HepG2 (cell line): Measurements from ENCODE around the gene VTN. TPM values are rescaled to one million over a fixed set of nuclear protein-coding genes. Genes with fewer than 3 reads are reported as not detected.

ENCODE experiments used
- ATAC-seq: fragments of 200-7000 bp; cut with Tn5 transposase; 3 replicates; pipeline ENCODE4 v1.9.1; 2020; ENCODE audit warnings: mild to moderate bottlenecking, moderate library complexity
- BruUV-seq: library from RNA; stranded (reverse); fragments of 400-500 nt; replicated peaks from 2 replicates; lab custom pipeline; 2021; lab: Mats Ljungman, UMichigan
- CTCF ChIA-PET: fragments of 300-600 bp; formaldehyde crosslinking; extraction: SDS; loops from one replicate; lab custom pipeline; 2021; ENCODE audit warnings: low total read pairs, inconsistent platforms, low intra/inter-chr PET ratio; lab: Yijun Ruan, JAX
- POLR2A ChIA-PET: fragments of 350-600 bp; sonication (Branson Sonifier 250); formaldehyde crosslinking; loops from one replicate; lab custom pipeline; 2020; ENCODE audit warnings: antibody characterized with exemption, inconsistent platforms; lab: Yijun Ruan, JAX
- DNase-seq: peaks from one replicate; pipeline ENCODE4 v3.0.0-alpha.2; 2015; ENCODE audit warnings: low spot score
- FAIRE-seq: peaks from 3 replicates; lab custom pipeline; 2011; peaks lifted over from hg19 to GRCh38; lab: Jason Lieb, UNC
- H2AFZ ChIP-seq: one replicate; pipeline ENCODE4 v1.6.1; 2011; ENCODE audit warnings: low read length, inconsistent platforms
- H3K27ac ChIP-seq: fragments of 300-600 bp; 3 replicates; pipeline ENCODE4 v1.8.0; 2011; ENCODE audit warnings: mixed run types, mild to moderate bottlenecking, mixed read lengths, low read length, inconsistent platforms; ENCODE audit not compliant: insufficient read depth; ENCODE audit errors: extremely low read length
- H3K27me3 ChIP-seq, 2 experiments: fragments of 200-600 bp in 1 of 2; 2 replicates in 1 of 2; 3 replicates in 1 of 2; pipeline versions ENCODE4 v1.6.0 to v1.8.0; 2011; ENCODE audit warnings: low read length in 2 of 2, mild to moderate bottlenecking in 2 of 2, moderate library complexity in 2 of 2, inconsistent platforms in 1 of 2; ENCODE audit not compliant: insufficient read depth in 2 of 2, control insufficient read depth in 1 of 2
- H3K36me3 ChIP-seq, 2 experiments: fragments of 200-600 bp in 1 of 2; replicated peaks in 1 of 2; 2 replicates in 1 of 2; 3 replicates in 1 of 2; pipeline versions ENCODE4 v1.5.1 to v1.8.0; 2011; ENCODE audit warnings: low read length in 2 of 2, inconsistent platforms in 1 of 2; ENCODE audit not compliant: insufficient read depth in 2 of 2, control insufficient read depth in 1 of 2
- H3K4me1 ChIP-seq: 2 replicates; pipeline ENCODE4 v1.5.1; 2012; ENCODE audit warnings: low read length, inconsistent platforms; ENCODE audit not compliant: insufficient read depth
- H3K4me2 ChIP-seq: 2 replicates; pipeline ENCODE4 v1.6.0; 2011; ENCODE audit warnings: low read depth, low read length, inconsistent platforms
- H3K4me3 ChIP-seq, 3 experiments: fragments of 200-600 bp in 1 of 3; sonication (generic), shearing (Covaris generic) in 1 of 3; replicated peaks in 1 of 3; 2 replicates each; pipeline ENCODE4 v1.5.1; 2011 to 2016; ENCODE audit warnings: low read length in 3 of 3, inconsistent platforms in 2 of 3, low read depth in 2 of 3, mild to moderate bottlenecking in 2 of 3, control low read depth in 1 of 3, mixed read lengths in 1 of 3; ENCODE audit not compliant: insufficient read depth in 1 of 3
- H3K79me2 ChIP-seq: one replicate; pipeline ENCODE4 v1.6.1; 2011; ENCODE audit warnings: low read length, inconsistent platforms; ENCODE audit not compliant: insufficient read depth
- H3K9ac ChIP-seq: 2 replicates; pipeline ENCODE4 v1.6.0; 2011; ENCODE audit warnings: mild to moderate bottlenecking, low read depth, low read length, inconsistent platforms; ENCODE audit not compliant: insufficient read depth
- H3K9me3 ChIP-seq: 2 replicates; pipeline ENCODE4 v1.5.1; 2012; ENCODE audit warnings: mild to moderate bottlenecking, low read length
- H4K20me1 ChIP-seq: 2 replicates; pipeline ENCODE4 v1.6.0; 2011; ENCODE audit warnings: inconsistent platforms, mild to moderate bottlenecking, low read length, moderate library complexity; ENCODE audit not compliant: insufficient read depth
- DPF2 ChIP-seq: sonication (generic); formaldehyde crosslinking; IDR thresholded peaks from 2 replicates; pipeline ENCODE4 v1.4.0; 2020; ENCODE audit warnings: mild to moderate bottlenecking, low read depth, missing genetic modification reagents, borderline replicate concordance
- FOXA3 ChIP-seq: IDR thresholded peaks from 2 replicates; pipeline ENCODE4 v1.6.1; 2016; ENCODE audit warnings: missing genetic modification reagents, missing compliant biosample characterization
- FOXO4 ChIP-seq: sonication (generic); formaldehyde crosslinking; conservative IDR thresholded peaks from 2 replicates; pipeline ENCODE4 v1.8.1; 2023; ENCODE audit warnings: missing genetic modification reagents
- HNF1B ChIP-seq: sonication (generic); formaldehyde crosslinking; IDR thresholded peaks from 2 replicates; pipeline ENCODE4 v1.5.1; 2020; ENCODE audit warnings: mild to moderate bottlenecking, moderate library complexity, missing genetic modification reagents
- HOXA3 ChIP-seq: sonication (generic); formaldehyde crosslinking; IDR thresholded peaks from 2 replicates; pipeline ENCODE4 v1.5.0; 2020; ENCODE audit warnings: missing genetic modification reagents
- IKZF1 ChIP-seq: fragments of 450-650 bp; IDR thresholded peaks from 2 replicates; pipeline ENCODE4 v1.7.1; 2016
- KDM1A ChIP-seq: IDR thresholded peaks from 2 replicates; pipeline ENCODE4 v1.6.1; 2016; ENCODE audit warnings: missing compliant biosample characterization
- KMT2B ChIP-seq: IDR thresholded peaks from 2 replicates; pipeline ENCODE4 v1.6.1; 2016; ENCODE audit warnings: missing genetic modification reagents, missing compliant biosample characterization
- MEIS2 ChIP-seq: sonication (generic); formaldehyde crosslinking; IDR thresholded peaks from 2 replicates; pipeline ENCODE4 v1.9.0; 2021; ENCODE audit warnings: mild to moderate bottlenecking, missing genetic modification reagents
- MLLT10 ChIP-seq: sonication (generic); formaldehyde crosslinking; IDR thresholded peaks from 2 replicates; pipeline ENCODE4 v1.4.0; 2020; ENCODE audit warnings: missing genetic modification reagents
- NFYC ChIP-seq: IDR thresholded peaks from 2 replicates; pipeline ENCODE4 v1.6.1; 2016; ENCODE audit warnings: missing genetic modification reagents, missing compliant biosample characterization
- RFX1 ChIP-seq: fragments of 450-650 bp; IDR thresholded peaks from 2 replicates; pipeline ENCODE4 v1.6.1; 2017
- TCF12 ChIP-seq, 2 experiments: fragments of 450-650 bp in 1 of 2; sonication (generic) in 1 of 2; formaldehyde crosslinking in 1 of 2; IDR thresholded peaks; 2 replicates each; pipeline versions ENCODE4 v1.6.1 to v1.8.0; 2017 to 2022; ENCODE audit warnings: antibody characterized with exemption in 1 of 2, mild to moderate bottlenecking in 1 of 2, missing genetic modification reagents in 1 of 2, moderate library complexity in 1 of 2
- TFE3 ChIP-seq: IDR thresholded peaks from 2 replicates; pipeline ENCODE4 v1.6.1; 2016
- TMF1 ChIP-seq: sonication (generic); formaldehyde crosslinking; IDR thresholded peaks from 2 replicates; pipeline ENCODE4 v1.8.1; 2022; ENCODE audit warnings: low read depth, missing genetic modification reagents
- YEATS2 ChIP-seq: sonication (generic); formaldehyde crosslinking; IDR thresholded peaks from 2 replicates; pipeline ENCODE4 v1.4.0; 2020; ENCODE audit warnings: missing genetic modification reagents, borderline replicate concordance
- ZNF10 ChIP-seq: sonication (generic); formaldehyde crosslinking; IDR thresholded peaks from 2 replicates; pipeline ENCODE4 v1.4.0; 2020; ENCODE audit warnings: mild to moderate bottlenecking, low read depth, missing genetic modification reagents, borderline replicate concordance
- ZNF260 ChIP-seq: sonication (generic); formaldehyde crosslinking; IDR thresholded peaks from 2 replicates; pipeline ENCODE4 v1.4.0; 2020; ENCODE audit warnings: missing genetic modification reagents, low read depth, mild to moderate bottlenecking, borderline replicate concordance
- ZNF724P ChIP-seq: sonication (generic); formaldehyde crosslinking; IDR thresholded peaks from 2 replicates; pipeline ENCODE4 v1.8.0; 2022; ENCODE audit warnings: missing genetic modification reagents, borderline replicate concordance
- WGBS: methylation state at CpG from one replicate; pipeline ENCODE4 v1.1.6; 2017; ENCODE audit warnings: low lambda C conversion rate; 5-methylcytosine and 5-hydroxymethylcytosine counted together
- in situ Hi-C: cut with HindIII; loops from 2 replicates; pipeline ENCODE4 v1.10.0; 2017; ENCODE audit warnings: low pct_unique_long_range_greater_than_20kb; ENCODE audit not compliant: extremely low pct_ligation_motif_present
- intact Hi-C: fragments of 100-400 bp; cut with micrococcal nuclease; formaldehyde crosslinking; loops from one replicate; pipeline ENCODE4 v1.10.0; 2022; ENCODE audit not compliant: unreplicated experiment
- polyA plus RNA-seq, 8 experiments: library from polyadenylated mRNA; depleted of rRNA in 3 of 8; stranded (reverse) in 7 of 8; unstranded in 1 of 8; fragments of >200 nt; fragmentation: Illumina TruSeq in 4 of 8; extraction: Trizol in 4 of 8; gene quantifications; 2 replicates each; pipeline versions ENCODE4 v1.2.1 to v1.2.3, GENCODE V29; 2011 to 2016; ENCODE audit warnings: low read depth in 4 of 8, missing spikeins in 1 of 8, mixed read lengths in 1 of 8; ENCODE audit not compliant: insufficient read depth in 1 of 8
- total RNA-seq, 5 experiments: library from RNA; depleted of rRNA; stranded (reverse); fragments of >200 nt; fragmentation: Illumina TruSeq; extraction: Trizol; gene quantifications; 2 replicates each; pipeline ENCODE4 v1.2.3, GENCODE V29; 2016; ENCODE audit warnings: low read depth in 1 of 5

Gene VTN
- total and polyA plus RNA-seq, 2 of the 13 experiments (the other 11 are each of a cell fraction or from before 2014, with no cell fraction given): 108 to 131 TPM

- Histone ChIP-seq H3K4me1 (no peaks in the 10 kb centered on the region), H3K9ac (no peak overlapping the region), H3K27ac (no peak overlapping the region), H3K36me3 (no peaks in the 10 kb centered on the region), H3K4me3 (no peak overlapping the region), H3K4me2 (no peak overlapping the region), H3K27me3 (no peaks in the 10 kb centered on the region), H3K9me3 (no peaks in the 10 kb centered on the region), H2AFZ (no peak overlapping the region), H4K20me1 (no peaks in the 10 kb centered on the region), H3K79me2 (no peaks in the 10 kb centered on the region)
- ChIA-PET POLR2A (no interaction called here), CTCF (no interaction called here)
- intact Hi-C loops (no loop called here), in situ Hi-C loops (no loop called here)
- no TSS peak for BruUV-seq
- no peak for ATAC-seq
- FAIRE-seq: no peak
- no peak for DNase-seq
- 96% methylated on average over 1 of the region's 1 CpG for WGBS
- TF ChIP-seq RFX1 (no peak), FOXO4 (CRISPR knock-in tag) (no peak), DPF2 (CRISPR knock-in tag) (no peak), ZNF724P (CRISPR knock-in tag) (no peak), TCF12 (IDR thresholded peaks at IDR 0.05) (no peak), TCF12 (CRISPR knock-in tag; IDR thresholded peaks at IDR 0.05) (no peak), FOXA3 (CRISPR knock-in tag) (no peak), KMT2B (CRISPR knock-in tag) (no peak), HNF1B (CRISPR knock-in tag) (no peak), IKZF1 (no peak), TFE3 (no peak), HOXA3 (CRISPR knock-in tag) (no peak), MEIS2 (CRISPR knock-in tag) (no peak), ZNF260 (CRISPR knock-in tag) (no peak), ZNF10 (CRISPR knock-in tag) (no peak), YEATS2 (CRISPR knock-in tag) (no peak), KDM1A (CRISPR knock-in tag) (no peak), NFYC (no peak), TMF1 (CRISPR knock-in tag) (no peak), MLLT10 (CRISPR knock-in tag) (no peak)
Observed at GRCh38 chr17:28390141-28390540, 20.0 kb upstream of the VTN start.
